Activated CD4-positive, alpha-beta T cell treated with anti-CD3 and anti-CD28 coated beads for 24 hours (primary cell): ENCODE data around the gene PPIL6.

Source experiments
- DNase-seq, 2 donors: peaks; one replicate each; pipeline ENCODE4 v3.0.0-alpha.2; 2020; ENCODE audit warnings: low read depth in 2 of 2

PPIL6 gene

GRCh38 chr6:109440331-109441068 is at the start of gene PPIL6, which contains the start of gene SMPD2:
Gene PPIL6, minus strand, starts transcription at chr6:109440628. Its CDS starts 38 bp downstream, at chr6:109440590.
Gene SMPD2, plus strand, starts transcription at chr6:109440724. Its CDS starts 398 bp downstream, at chr6:109441122.
- DNase-seq: peak; percentile 52 to 61

GRCh38 chr6:109488001-109488400 is 47.6 kb upstream of the PPIL6 start:
- no peak for DNase-seq

DNA sequence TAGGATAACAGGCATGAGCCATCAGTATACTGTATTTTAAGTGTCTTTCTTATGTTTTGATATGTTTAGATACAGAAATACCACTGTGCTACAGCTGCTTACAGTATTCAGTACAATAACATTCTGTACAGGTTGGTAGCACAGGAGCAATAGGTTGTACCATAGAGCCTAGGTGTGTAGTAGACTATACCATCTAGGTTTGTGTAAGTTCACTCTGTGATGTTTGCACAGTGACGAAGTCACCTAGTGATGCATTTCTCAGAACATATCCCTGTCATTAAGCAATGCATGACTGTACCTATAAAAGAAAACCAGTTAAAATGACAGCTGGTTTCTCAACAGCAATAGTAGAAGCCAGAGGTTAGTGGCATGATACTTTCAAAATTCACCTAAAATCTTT is 45.6 kb upstream of the PPIL6 start:
- no peak for DNase-seq

DNA sequence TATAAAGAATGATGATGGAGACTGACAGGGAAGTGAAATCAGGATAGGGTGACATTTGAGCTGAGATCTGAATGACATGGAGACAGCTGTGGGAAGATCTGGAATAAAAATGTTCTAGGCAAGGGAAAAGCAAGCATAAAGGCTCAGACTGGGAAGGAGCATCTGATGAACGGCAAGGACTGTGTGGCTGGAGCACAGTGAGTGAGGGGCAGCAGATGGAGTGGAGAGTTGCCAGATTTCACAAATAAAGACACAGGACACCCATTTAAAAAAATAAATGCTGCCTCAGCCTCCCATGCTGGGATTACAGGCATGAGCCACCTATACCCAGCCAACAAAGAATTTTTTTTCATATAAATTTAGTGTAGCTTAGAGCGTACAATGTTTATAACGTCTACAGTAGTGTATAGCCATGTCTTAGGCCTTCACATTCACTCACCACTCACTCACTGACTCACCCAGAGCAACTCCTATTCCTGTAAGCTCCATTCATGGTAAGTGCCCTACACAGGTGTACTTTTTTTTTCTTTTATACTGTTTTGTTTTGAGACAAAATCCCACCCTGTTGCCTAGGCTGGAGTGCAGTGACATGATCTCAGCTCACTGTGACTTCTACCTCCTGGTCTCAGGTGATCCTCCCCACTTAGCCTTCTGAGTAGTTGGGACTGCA is 45.0 kb upstream of the PPIL6 start:
- DNase-seq: no peak

GRCh38 chr6:109484122-109484521 is 43.7 kb upstream of the PPIL6 start:
- no peak for DNase-seq

- no peak for DNase-seq
Observed at GRCh38 chr6:109483735-109484057, 43.3 kb upstream of the PPIL6 start.

DNA sequence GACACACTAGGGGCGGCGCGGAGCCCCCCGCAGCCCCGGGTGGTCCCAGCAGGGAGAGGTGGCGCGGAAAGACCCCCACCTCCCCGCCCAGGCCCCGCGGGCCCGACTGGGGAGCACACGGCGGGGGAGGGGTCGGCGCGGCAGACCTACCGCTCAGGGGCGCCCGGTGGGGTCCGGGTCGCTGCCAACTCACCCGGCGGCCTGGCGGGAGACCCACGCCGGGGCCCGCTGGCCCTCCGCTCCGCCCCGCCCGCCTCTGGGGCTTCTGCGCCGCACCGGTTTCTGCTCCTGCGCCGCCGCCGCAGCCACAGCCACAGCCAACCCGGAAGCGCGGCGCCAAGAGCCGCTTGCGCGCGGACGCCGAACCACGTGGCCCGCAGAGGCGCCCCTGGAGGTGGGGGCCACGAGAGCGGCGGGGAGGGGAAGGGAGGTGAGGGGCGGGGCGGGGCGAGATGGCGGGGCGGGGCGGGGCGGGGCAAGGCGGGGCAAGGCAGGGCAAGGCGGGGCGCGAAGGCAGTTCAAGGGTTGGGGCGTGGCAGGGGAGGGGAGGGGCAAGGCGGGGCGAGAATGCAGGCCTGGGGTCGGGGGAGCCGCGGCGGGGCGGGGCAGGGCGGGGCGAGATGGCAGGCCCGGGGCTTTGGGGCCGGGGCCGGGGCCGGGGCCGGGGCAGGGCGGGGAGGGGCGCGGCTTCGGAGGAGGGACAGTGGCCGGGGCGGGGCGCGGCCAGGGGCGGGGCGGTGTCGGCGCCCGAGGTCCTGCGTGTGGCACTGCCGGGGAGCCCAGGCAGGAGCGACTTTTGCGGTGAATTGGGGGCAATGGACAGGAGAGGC is 42.7 kb upstream of the PPIL6 start, which contains the start of gene ZBTB24:
ZBTB24 (minus strand) TSS at position 315 of the 830 bp plus-strand sequence. CDS start 1,193 bp downstream, outside the sequence.
- peak; percentile 80 to 85 for DNase-seq

DNA sequence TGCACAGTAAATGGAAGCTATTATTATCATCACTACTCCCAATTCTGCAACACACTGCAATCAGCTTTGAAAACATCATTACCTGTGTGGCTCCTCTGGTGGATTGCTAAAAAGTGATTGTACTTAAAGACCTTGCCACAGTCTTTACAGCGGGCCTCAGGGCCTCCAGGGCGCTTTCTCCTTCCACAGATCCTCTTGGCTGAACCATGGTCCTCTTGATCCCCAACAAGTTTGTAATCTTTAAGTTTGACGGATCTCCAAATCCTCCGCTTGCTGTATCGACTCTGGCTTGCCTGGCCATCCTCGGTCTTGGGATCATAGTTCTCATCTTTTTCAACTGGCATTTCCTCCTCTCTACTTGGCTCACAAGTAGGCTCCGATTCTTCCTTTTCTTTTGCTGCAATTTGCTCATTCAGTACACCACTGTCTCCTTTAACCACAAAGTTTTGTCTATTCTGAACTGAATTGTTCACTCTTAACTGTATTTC is 40.6 kb upstream of the PPIL6 start:
- no peak for DNase-seq

DNA sequence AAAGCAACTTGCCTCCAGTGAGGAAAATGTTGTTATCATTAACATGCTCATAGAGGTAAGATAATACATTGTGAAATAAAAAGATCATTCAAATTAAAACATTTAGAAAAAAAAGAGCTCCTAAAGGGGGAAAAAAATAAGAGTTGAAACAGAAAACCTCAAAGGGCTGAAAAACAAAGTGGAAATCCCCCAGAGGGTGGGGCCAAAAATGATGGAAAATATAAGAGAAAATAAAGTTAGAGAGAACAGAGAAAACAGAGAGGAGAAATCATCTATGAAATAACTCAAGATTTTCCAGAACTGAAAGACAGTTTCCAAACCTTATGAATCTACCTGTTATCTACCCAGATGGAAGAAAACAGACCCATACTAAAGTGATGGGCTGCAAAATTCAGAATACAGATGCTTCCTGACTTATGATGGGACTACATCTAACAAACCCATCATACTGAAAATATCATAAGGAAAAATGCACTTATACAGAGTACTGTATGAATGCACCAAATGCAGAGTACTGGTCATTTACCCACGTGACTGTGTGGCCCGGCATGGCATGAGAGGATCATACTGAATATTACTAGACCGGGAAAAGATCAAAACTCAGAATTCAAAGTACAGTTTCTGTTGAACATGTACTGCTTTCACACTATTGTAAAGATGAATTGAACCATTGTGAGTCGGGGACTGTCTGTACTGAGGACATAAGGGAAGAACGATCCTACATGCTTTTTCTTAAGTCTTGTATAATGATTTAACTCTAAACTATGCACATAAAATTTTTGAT is 38.6 kb upstream of the PPIL6 start:
- DNase-seq: no peak

DNA sequence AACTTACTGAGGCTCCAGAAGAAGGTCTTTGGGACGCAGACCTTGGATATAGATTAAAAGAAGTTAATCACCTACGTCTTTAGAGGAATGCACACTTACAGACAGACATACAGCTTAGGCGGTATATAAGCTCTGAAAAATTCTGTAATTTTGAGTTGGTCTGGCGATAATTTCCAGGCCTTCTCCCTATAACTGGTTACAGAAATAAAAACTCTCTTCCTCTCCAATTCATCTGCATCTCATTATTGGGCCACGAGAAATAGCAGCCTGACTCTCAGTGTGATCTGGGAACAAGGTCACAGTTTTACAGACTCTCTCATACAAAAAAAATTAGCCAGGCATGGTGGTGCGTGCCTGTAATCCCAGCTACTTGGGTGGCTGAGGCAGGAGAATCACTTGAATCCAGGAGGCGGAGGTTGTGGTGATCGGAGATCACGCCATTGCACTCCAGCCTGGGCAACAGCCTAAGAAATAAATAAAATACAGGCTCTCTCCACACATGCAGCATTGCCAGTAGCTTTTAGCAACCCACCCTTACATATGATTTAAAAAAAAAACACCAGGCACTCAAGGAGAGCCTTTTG is 37.9 kb upstream of the PPIL6 start:
- no peak for DNase-seq

GRCh38 chr6:109477725-109478124 is 37.3 kb upstream of the PPIL6 start:
- no peak for DNase-seq

- no peak for DNase-seq
Observed at GRCh38 chr6:109477184-109477583, 36.8 kb upstream of the PPIL6 start.

DNA sequence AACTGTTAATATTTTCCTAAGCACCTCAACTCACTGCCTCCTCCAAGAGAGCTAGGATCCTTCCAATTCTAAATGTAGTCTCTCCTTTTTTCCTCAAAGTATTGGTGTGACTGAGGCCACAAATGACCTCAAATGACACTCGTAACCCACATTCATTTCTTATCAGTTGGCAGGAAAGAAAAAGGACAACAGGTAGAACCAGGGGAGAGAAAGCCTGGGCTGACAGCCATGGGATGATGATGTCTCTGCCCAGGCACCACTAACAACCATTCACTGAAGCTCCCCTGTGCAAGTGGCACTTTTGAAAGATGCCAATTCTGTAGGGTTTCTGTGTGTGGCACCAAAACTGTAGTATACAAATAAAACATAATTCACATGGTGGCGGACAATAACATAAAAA is 35.2 kb upstream of the PPIL6 start:
- no peak for DNase-seq

DNA sequence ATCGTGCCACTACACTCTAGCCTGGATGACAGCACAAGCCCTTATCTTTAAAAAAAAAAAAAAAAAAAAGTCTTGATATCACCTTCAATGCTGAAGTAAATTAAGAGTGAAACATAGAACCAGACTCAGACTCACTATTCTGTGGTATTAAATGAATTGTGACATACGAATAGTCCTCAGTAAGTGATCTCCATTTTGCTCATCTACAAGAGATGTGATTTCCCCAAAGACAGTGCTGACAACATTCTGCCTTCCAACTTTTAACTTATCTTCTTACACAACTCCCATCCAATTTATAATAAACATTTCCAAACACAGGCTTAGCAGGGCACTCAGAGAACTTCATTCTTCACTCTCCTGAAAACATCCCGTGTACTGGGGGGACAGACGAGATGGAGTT is 34.6 kb upstream of the PPIL6 start:
- no peak for DNase-seq

DNA sequence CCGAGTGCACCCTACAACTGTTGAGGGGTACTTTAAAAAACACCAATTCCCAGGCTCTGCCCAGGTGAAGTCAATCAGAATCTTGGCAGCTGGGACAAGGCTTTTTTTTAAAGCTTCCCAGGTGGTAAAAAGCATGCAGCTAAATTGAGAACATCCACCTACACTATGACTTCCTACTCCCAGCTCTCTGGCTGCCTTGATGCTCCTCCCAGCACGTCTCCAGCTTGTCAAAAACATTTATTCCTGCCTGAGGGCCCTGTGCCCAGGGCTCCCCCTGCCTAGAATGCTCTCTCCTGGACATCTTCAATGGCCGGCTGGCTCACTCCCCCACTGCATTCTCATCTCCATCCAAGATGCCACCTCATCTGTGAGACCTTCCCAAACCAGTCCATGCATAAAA is 32.7 kb upstream of the PPIL6 start:
- no peak for DNase-seq

DNA sequence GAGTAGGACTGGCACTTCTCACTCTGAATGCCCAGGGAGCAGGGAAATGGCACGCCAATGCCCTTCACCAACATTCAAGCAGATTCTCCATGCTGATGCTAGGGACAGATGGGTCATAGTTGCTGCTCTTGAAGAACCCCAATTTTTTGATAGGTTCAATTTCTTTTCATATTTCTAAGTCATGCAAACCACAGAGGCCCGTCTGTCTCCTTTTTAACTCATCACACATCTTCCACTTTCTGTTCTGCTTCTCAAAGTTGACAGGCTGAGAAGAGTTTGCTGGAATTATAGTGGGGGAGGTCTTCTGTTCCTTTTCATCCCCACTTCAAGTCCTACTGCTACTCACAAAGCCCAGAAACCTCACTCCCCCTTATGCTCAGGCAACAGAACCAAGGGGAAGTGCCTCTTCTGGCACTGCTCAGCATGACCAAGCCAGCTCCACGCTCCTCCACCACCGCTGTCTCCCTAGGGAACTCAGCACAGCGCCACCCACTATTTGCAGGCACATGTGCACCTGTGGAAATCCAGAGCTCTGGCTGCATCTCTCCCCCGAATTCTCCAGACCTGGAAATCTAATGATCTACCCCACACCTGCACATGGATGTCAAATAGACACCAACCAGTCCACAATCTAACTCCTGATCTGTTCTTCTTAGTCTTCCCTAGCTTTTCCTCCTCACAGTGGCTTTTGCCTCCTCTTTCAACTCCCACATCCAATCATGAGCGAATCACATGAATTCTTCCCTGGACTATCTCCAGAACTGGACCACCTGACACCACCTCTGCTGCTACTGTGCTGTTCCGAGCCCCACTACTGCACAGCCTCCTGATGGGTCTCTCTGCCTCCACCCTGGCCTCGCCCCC is 31.9 kb upstream of the PPIL6 start:
- DNase-seq: no peak

- DNase-seq: no peak
Observed at GRCh38 chr6:109471105-109471810, 30.8 kb upstream of the PPIL6 start.

DNA sequence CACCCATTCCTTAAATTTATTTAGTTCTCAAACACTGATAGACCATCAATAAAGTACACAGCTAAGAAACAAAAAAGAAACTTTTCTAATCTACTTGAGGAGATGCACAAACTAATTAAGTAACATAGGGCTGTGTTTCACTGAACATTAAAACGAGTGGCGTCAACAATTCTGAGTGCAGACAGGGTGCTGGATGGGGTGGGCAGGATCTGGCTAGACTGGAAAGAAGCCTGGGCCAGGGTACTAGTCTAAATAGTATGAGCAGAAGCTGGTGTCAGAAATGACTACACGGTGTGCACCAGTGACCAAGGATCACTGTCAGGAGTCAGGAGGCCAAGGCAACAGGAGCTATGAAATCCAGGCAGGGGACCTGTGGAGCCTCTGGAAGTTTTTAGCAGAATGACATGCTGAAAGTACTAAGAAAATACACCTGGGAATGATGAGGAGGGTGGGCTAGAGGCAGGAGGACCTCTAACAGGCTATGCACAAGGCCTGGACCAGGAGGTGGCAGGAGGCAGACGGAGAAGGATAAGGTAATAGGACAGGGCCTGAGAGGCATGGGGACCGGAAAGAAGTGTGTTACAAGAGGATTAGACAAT is 29.3 kb upstream of the PPIL6 start:
- no peak for DNase-seq

DNA sequence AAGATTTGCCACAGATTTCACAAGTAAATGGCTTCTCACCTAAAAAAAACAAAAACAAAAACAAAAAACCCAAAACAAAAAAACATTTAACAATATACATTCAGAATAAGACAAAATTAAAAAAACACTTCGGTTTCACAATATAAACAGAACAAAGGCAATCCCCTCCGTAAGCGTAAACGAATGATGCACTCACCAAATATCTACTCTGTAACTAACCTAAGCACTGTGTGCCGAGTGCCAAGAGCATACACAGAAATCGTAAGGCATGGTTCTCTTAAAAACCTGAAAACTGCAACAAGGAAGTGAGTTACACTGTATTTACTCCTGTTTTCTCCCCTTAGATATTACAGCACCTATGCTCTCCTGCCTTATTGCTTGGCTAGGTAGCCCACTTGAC is 27.3 kb upstream of the PPIL6 start:
- no peak for DNase-seq
